Stimulated activated CD8-positive, alpha-beta memory T cell treated with anti-CD3 and anti-CD28 coated beads, Interleukin-4, amount 100 ng/mL, for 48 hours (primary cell): ENCODE results near the gene MAPRE2.
"Not testable (repeated sequence)": the region's sequence is repeated elsewhere in the genome, so short reads cannot be mapped to it uniquely, and the experiment has no call there.

Source experiments
- DNase-seq: peaks from one replicate; pipeline ENCODE4 v3.0.0-alpha.2; 2020

MAPRE2 gene

GRCh38 chr18:35127201-35127600, 86.0 kb downstream of the MAPRE2 start:
- DNase-seq: no peak

DNA sequence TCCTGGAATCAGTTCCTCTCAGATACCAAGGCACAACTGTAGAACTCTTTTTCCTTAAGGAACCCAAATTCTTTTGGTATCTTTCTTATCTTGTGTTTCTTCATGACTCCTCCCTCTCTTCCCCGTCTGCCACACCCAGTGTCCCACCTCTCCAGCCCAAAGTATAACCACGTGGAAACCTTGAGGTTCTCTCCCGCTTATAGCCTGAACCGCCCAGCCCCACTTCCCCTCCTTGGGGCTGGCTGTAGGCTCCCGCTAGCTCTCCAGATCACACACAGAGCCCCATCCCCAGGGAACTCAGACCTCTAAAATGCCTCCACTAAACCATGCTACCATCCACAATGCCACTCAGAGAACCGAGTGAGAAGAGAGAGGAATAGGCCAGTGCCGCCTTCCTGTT, 87.5 kb downstream of the MAPRE2 start:
- no peak for DNase-seq

DNA sequence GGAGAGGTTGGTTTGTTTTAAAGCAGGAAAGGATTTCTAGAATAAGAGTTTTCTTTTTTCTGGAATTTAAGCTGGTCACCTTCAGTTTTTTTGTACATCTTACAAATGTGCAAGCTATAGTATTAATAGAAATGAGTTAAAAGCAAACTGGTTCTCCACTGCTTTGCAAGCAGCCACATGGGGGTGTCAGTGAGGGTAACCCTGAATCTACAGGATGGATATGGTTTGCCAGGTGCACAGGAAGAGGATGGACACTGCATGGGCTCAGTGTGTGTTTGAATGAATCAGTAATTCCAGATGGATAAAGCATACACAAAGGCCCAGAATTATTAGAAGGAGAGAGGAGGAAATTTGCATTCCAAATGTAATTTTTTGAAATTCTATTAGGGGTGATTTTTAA, 89.0 kb downstream of the MAPRE2 start:
- DNase-seq: no peak

DNA sequence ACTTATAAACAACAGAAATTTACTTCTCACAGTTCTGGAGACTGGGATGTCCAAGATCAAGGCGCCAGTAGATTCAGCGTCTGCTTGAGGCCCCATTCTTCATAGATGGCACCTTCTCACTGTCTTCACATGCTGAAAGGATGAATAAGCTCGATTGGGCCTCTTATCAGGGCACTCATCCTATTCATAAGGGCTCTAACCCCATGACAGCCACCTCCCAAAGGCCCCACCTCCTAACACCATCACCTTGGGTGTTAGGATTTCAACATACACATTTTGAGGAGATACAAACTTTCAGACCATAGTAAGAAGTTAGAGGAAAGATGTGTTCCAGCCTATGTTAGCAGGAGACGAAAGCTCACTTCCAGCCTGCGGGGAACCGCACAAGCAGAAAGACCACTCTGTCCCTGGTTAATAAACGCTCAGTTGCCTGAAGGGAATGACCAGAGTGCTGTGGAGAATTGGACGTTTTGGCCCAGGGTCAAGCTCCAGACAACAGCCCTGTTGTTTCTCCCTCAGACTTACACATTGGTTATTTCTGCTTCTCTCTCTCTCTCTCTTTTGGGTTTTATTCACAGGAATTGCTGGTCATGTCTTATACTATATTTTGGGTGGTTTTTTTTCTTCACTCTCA, 90.3 kb downstream of the MAPRE2 start:
- DNase-seq: no peak

GRCh38 chr18:35132021-35132902, 91.0 kb downstream of the MAPRE2 start:
- DNase-seq: no peak

DNA sequence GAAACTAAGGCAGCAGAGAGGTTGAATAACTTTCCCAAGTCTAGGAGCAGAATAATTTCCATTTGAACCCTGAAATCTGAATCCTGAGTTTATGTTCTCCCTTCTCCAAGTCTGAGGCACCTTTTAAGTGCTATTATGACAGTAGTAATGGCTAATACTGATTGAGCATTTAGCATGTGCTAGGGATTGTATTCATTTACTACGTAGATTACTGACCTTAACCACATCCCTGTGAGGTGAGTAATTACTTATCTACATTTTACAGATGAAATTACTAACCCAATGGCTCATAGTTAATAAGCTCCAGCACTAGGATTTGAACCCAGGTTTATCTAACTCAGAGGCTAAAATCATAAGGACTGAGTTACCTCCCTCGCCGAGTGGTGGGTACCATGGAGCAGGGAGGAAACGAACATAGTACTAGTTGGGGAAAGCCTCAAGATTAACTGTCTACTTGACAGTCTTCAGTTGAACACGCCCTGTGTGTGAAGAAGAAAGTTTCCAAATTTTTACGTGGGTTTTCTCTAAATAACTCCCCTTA, 93.0 kb downstream of the MAPRE2 start:
- no peak for DNase-seq

- no peak for DNase-seq
These were observed 93.7 kb downstream of the MAPRE2 start for GRCh38 chr18:35134791-35135531.

- DNase-seq: no peak
These were observed 95.0 kb downstream of the MAPRE2 start for GRCh38 chr18:35136248-35136647.

GRCh38 chr18:35136885-35137284, 95.7 kb downstream of the MAPRE2 start:
- DNase-seq: no peak

DNA sequence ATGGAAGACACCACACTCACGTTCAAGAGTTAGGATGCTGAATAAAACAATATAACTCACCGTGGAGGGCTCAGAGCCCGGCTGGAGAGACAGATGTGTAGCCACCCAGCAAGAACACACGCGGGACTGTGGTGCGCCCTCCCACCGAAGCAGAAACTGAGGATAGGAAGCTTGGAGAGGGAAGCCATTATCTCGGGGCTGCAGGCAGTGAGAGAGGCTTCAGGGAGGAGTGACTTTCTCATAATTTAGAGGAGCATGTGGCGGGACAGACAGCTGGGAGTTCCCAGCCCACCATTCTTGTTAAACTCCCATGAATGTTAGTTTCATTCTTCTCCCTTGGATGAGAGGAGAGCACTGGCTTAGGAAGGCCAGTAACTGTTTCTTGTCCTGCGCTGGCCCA, 96.4 kb downstream of the MAPRE2 start:
- no peak for DNase-seq

- no peak for DNase-seq
These were observed 97.6 kb downstream of the MAPRE2 start for GRCh38 chr18:35138773-35139172.

GRCh38 chr18:35139517-35139916, 98.3 kb downstream of the MAPRE2 start:
- DNase-seq: no peak

GRCh38 chr18:35141077-35141476, 99.9 kb downstream of the MAPRE2 start:
- no peak for DNase-seq

GRCh38 chr18:35141567-35142274, 100.5 kb downstream of the MAPRE2 start:
- DNase-seq: no peak

DNA sequence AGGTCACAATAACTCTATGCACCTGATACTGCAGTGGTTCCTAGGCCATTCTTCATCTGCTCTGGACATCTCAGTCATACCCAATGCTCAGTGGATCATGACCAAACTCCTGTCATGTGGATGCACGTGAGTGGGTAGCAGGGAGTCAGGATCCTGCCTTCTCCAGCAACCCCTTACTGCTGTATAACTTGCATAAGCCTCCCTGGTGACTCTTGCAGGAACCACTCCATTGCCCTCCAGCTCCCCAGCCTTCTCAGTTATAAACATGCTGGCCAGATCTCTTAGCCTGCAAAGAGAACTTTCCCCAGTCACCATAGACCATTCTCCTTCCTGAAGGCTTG, 101.0 kb downstream of the MAPRE2 start:
- DNase-seq: no peak

DNA sequence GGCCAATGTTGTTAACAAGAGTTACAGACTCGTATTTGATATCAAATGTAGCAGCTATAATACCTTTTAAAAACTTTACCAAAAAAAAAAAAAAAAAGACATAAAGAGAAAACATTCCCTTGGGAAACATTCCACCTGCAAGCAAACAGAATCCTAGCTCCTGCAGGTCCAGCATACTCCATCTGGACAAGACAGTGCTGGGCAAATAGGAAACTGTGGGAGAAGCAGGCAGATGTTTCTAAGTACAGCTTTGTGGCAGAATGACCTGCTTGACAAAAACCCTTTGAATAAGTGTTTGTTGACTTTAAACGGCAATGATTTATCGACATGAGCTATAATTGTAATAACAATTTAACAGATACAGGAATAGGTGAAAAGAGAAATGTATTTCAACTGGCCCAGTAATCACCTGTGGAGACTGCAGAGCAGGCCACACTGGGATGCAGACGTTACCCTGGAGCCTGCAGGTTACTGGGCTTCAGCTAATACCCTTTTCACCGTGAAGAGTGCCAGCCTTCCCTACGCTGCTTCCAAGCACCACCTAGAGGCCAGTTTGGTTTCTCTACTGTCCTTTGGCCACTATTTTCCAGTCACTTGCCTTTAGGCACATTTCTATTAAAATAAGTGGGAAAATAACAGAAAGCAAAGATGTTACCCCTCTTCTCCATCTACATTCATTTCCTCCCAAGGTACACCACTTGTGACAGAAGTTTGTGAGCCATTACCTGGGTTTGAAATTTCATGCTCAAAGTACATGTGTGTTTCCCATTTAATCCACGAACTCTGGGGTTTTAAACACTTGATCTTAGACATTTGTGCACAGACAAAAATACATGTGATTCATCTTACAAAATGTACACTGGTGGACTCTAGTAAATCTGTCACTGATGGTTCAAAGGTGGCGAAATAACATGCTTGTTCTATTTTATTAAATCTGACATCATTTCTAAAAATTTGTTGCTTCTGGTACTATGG, 102.7 kb downstream of the MAPRE2 start:
- no peak for DNase-seq

- no peak for DNase-seq
These were observed 103.5 kb downstream of the MAPRE2 start for GRCh38 chr18:35144698-35145097.

GRCh38 chr18:35150195-35150594, 109.0 kb downstream of the MAPRE2 start:
- not testable (repeated sequence) for DNase-seq

DNA sequence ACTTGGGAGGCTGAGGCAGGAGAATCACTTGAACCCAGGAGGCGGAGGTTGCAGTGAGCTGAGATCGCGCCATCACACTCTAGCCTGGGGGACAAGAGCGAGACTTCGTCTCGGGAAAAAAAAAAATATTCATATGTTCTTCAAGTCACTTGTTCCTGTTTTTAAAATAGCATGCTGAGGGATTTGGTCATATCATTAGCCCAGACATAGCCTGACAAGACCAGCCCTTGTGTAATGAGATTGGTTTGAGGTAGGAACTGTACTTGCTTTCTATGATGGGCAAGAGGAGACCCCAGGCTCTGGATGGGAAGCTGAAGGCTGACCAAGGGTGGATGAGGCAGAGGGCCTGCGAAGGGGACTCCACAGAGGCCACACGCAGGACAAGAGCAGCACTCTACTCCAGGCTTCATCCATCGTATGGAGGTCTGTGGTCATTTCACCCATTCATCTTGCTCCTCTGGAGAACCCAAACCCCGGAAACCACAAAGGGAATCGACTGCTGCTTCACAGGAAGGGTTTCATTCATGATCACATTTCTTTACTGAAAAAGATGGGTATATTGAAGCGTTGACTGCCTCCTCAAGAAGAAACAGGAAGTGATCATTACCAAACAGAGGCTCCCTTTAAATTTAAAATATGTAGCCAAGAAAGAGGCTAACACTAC, 112.5 kb downstream of the MAPRE2 start:
- no peak for DNase-seq

GRCh38 chr18:35155398-35156117, 114.3 kb downstream of the MAPRE2 start:
- DNase-seq: no peak
